ENCODE results near the gene RARRES2.

Gene RARRES2

GRCh38 chr7:150377196-150377595 is 35.8 kb upstream of the RARRES2 start:
- no peak for DNase-seq (ENCODE audit: low read depth in 3 of 3)

GRCh38 chr7:150376560-150376959 is 35.1 kb upstream of the RARRES2 start:
- no peak for DNase-seq (ENCODE audit: low read depth in 3 of 3)

GRCh38 chr7:150375662-150376521 is 34.5 kb upstream of the RARRES2 start:
- peak in 2 of 3 experiments; percentile 26 to 42 for DNase-seq (ENCODE audit: low read depth in 3 of 3)

GRCh38 chr7:150374472-150374871 is 33.0 kb upstream of the RARRES2 start:
- DNase-seq (ENCODE audit: low read depth in 3 of 3) = no peak

GRCh38 chr7:150374026-150374425 is 32.6 kb upstream of the RARRES2 start:
- DNase-seq (ENCODE audit: low read depth in 3 of 3) = no peak

GRCh38 chr7:150373049-150373801 is 31.8 kb upstream of the RARRES2 start:
- DNase-seq (ENCODE audit: low read depth in 3 of 3) = no peak

GRCh38 chr7:150372271-150373048 is 31.0 kb upstream of the RARRES2 start:
- no peak for DNase-seq (ENCODE audit: low read depth in 3 of 3)

GRCh38 chr7:150371996-150372270 is 30.5 kb upstream of the RARRES2 start:
- no peak for DNase-seq (ENCODE audit: low read depth in 3 of 3)

- DNase-seq (ENCODE audit: low read depth in 3 of 3) = no peak
These were observed 29.9 kb upstream of the RARRES2 start for GRCh38 chr7:150371131-150371995.

GRCh38 chr7:150370612-150371071 is 29.2 kb upstream of the RARRES2 start:
- no peak for DNase-seq (ENCODE audit: low read depth in 3 of 3)

- no peak for DNase-seq (ENCODE audit: low read depth in 3 of 3)
These were observed 28.5 kb upstream of the RARRES2 start for GRCh38 chr7:150369748-150370501.

GRCh38 chr7:150368884-150369747 is 27.7 kb upstream of the RARRES2 start:
- peak; percentile 33 to 42 (median 39) for DNase-seq (ENCODE audit: low read depth in 3 of 3)

- peak; percentile 63 to 82 (median 64) for DNase-seq (ENCODE audit: low read depth in 3 of 3)
These were observed 26.9 kb upstream of the RARRES2 start, which contains the start of gene REPIN1 for GRCh38 chr7:150368096-150368883. TSS of gene REPIN1 (plus strand) at chr7:150368822. CDS start at chr7:150369712, 890 bp downstream.

- no peak for DNase-seq (ENCODE audit: low read depth in 3 of 3)
These were observed 26.3 kb upstream of the RARRES2 start for GRCh38 chr7:150367677-150368095.

GRCh38 chr7:150365673-150366398 is 24.4 kb upstream of the RARRES2 start:
- DNase-seq (ENCODE audit: low read depth in 3 of 3) = no peak

- no peak for DNase-seq (ENCODE audit: low read depth in 3 of 3)
These were observed 23.8 kb upstream of the RARRES2 start for GRCh38 chr7:150365194-150365593.

GRCh38 chr7:150363872-150364271 is 22.4 kb upstream of the RARRES2 start:
- no peak for DNase-seq (ENCODE audit: low read depth in 3 of 3)

- DNase-seq (ENCODE audit: low read depth in 3 of 3) = no peak
These were observed 21.9 kb upstream of the RARRES2 start for GRCh38 chr7:150363370-150363769.
